ENCODE measurements around the gene PFKP.

The PFKP gene

GRCh38 chr10:3133948-3134347 lies 66.6 kb downstream of the PFKP start:
- no peak for DNase-seq (ENCODE audit: low read depth in 1 of 2, low spot score in 1 of 2)
- TF ChIP-seq, protein P1, sequence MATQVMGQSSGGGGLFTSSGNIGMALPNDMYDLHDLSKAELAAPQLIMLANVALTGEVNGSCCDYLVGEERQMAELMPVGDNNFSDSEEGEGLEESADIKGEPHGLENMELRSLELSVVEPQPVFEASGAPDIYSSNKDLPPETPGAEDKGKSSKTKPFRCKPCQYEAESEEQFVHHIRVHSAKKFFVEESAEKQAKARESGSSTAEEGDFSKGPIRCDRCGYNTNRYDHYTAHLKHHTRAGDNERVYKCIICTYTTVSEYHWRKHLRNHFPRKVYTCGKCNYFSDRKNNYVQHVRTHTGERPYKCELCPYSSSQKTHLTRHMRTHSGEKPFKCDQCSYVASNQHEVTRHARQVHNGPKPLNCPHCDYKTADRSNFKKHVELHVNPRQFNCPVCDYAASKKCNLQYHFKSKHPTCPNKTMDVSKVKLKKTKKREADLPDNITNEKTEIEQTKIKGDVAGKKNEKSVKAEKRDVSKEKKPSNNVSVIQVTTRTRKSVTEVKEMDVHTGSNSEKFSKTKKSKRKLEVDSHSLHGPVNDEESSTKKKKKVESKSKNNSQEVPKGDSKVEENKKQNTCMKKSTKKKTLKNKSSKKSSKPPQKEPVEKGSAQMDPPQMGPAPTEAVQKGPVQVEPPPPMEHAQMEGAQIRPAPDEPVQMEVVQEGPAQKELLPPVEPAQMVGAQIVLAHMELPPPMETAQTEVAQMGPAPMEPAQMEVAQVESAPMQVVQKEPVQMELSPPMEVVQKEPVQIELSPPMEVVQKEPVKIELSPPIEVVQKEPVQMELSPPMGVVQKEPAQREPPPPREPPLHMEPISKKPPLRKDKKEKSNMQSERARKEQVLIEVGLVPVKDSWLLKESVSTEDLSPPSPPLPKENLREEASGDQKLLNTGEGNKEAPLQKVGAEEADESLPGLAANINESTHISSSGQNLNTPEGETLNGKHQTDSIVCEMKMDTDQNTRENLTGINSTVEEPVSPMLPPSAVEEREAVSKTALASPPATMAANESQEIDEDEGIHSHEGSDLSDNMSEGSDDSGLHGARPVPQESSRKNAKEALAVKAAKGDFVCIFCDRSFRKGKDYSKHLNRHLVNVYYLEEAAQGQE (IDR thresholded peaks at IDR 0.05; ENCODE audit: insufficient replicate concordance, low read depth): no peak
- TF ChIP-seq POLR2AphosphoS5 (IDR thresholded peaks at IDR 0.05; ENCODE audit: low read depth): no peak
- TF ChIP-seq SPI1 (IDR thresholded peaks at IDR 0.05; ENCODE audit: borderline replicate concordance, low read depth): no peak
- no peak for TF ChIP-seq GABPA (IDR thresholded peaks at IDR 0.05; ENCODE audit: low read depth)
- TF ChIP-seq, protein P2, sequence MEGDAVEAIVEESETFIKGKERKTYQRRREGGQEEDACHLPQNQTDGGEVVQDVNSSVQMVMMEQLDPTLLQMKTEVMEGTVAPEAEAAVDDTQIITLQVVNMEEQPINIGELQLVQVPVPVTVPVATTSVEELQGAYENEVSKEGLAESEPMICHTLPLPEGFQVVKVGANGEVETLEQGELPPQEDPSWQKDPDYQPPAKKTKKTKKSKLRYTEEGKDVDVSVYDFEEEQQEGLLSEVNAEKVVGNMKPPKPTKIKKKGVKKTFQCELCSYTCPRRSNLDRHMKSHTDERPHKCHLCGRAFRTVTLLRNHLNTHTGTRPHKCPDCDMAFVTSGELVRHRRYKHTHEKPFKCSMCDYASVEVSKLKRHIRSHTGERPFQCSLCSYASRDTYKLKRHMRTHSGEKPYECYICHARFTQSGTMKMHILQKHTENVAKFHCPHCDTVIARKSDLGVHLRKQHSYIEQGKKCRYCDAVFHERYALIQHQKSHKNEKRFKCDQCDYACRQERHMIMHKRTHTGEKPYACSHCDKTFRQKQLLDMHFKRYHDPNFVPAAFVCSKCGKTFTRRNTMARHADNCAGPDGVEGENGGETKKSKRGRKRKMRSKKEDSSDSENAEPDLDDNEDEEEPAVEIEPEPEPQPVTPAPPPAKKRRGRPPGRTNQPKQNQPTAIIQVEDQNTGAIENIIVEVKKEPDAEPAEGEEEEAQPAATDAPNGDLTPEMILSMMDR (IDR thresholded peaks at IDR 0.05; ENCODE audit: insufficient read depth, low read length): no peak
- Histone ChIP-seq H3K27ac (replicated peaks) (no peak overlapping the region), H3K27me3 (ENCODE audit: insufficient read depth, poor library complexity, severe bottlenecking) (no peaks in the 10 kb centered on the region), H3K4me3 (replicated peaks; ENCODE audit: insufficient read depth, low read length) (no peak overlapping the region)

GRCh38 chr10:3135006-3135405 lies 67.7 kb downstream of the PFKP start:
- TF ChIP-seq GABPA (IDR thresholded peaks at IDR 0.05; ENCODE audit: low read depth) (no peak), POLR2AphosphoS5 (IDR thresholded peaks at IDR 0.05; ENCODE audit: low read depth) (no peak), SPI1 (IDR thresholded peaks at IDR 0.05; ENCODE audit: borderline replicate concordance, low read depth) (no peak)
- TF ChIP-seq, protein P2 (IDR thresholded peaks at IDR 0.05; ENCODE audit: insufficient read depth, low read length): no peak
- TF ChIP-seq, protein P1 (IDR thresholded peaks at IDR 0.05; ENCODE audit: insufficient replicate concordance, low read depth): no peak
- DNase-seq (ENCODE audit: low read depth in 1 of 2, low spot score in 1 of 2): no peak
- no peaks in the 10 kb centered on the region for H3K27me3 ChIP-seq (ENCODE audit: insufficient read depth, poor library complexity, severe bottlenecking)
- H3K4me3 ChIP-seq (replicated peaks; ENCODE audit: insufficient read depth, low read length): no peak overlapping the region
- no peak overlapping the region for H3K27ac ChIP-seq (replicated peaks)

GRCh38 chr10:3136336-3136735 lies 69.0 kb downstream of the PFKP start:
- H3K27ac ChIP-seq (replicated peaks): no peak overlapping the region
- no peak overlapping the region for H3K4me3 ChIP-seq (replicated peaks; ENCODE audit: insufficient read depth, low read length)
- TF ChIP-seq GABPA (IDR thresholded peaks at IDR 0.05; ENCODE audit: low read depth): no peak
- no peak for TF ChIP-seq POLR2AphosphoS5 (IDR thresholded peaks at IDR 0.05; ENCODE audit: low read depth)
- TF ChIP-seq SPI1 (IDR thresholded peaks at IDR 0.05; ENCODE audit: borderline replicate concordance, low read depth): no peak
- TF ChIP-seq, protein P1 (IDR thresholded peaks at IDR 0.05; ENCODE audit: insufficient replicate concordance, low read depth): no peak
- TF ChIP-seq, protein P2 (IDR thresholded peaks at IDR 0.05; ENCODE audit: insufficient read depth, low read length): no peak
- no peak for DNase-seq (ENCODE audit: low read depth in 1 of 2, low spot score in 1 of 2)
- no peaks in the 10 kb centered on the region for H3K27me3 ChIP-seq (ENCODE audit: insufficient read depth, poor library complexity, severe bottlenecking)

Data from HL-60 (cell line).